ENCODE measurements around the gene TACR1. TPM values are rescaled to one million over a fixed set of nuclear protein-coding genes. Genes with fewer than 3 reads are reported as not detected.
"Not testable (repeated sequence)": the region's sequence is repeated elsewhere in the genome, so short reads cannot be mapped to it uniquely, and the experiment has no call there.

Gene TACR1
- total and polyA plus RNA-seq, 4 donors = 0.08 to 9.8 (median 3.4) TPM; not detected in 1

- no peak overlapping the region for H3K4me3 ChIP-seq (ENCODE audit: low read length in 2 of 2)
- DNase-seq (no peak), ATAC-seq (ENCODE audit: low FRiP score) (no peak)
- no peaks in the 10 kb centered on the region for H3K9me3 ChIP-seq (ENCODE audit: control insufficient read depth, low read length)
- no peaks in the 10 kb centered on the region for H3K27me3 ChIP-seq (ENCODE audit: control insufficient read depth in 1 of 2, insufficient read depth in 2 of 2, low read length in 1 of 2)
- H3K4me1 ChIP-seq (ENCODE audit: control insufficient read depth in 1 of 2, insufficient read depth in 2 of 2, low read length in 2 of 2) = no peaks in the 10 kb centered on the region
- no peaks in the 10 kb centered on the region for H3K36me3 ChIP-seq (ENCODE audit: control insufficient read depth in 1 of 2, insufficient read depth in 2 of 2, low read length in 1 of 2)
- intact Hi-C loops (cut with DNase I) = loop anchor here in 1 of 2 donors (10.0 kb wide), 1 partner anchor 339 kb away; no protein-coding TSS in a partner anchor
- WGBS, 2 donors = 64 to 75% methylated on average over 8 of the region's 8 CpGs
- H3K27ac ChIP-seq (ENCODE audit: low read depth in 1 of 2, low read length in 2 of 2) = no peak overlapping the region
Observed at GRCh38 chr2:75065402-75066008, 133.8 kb downstream of the TACR1 start.

- H3K27ac ChIP-seq (ENCODE audit: low read depth in 1 of 2, low read length in 2 of 2) = no peak overlapping the region
- WGBS, 2 donors = 47 to 52% methylated on average over 8 of the region's 8 CpGs
- intact Hi-C loops (cut with DNase I) = loop anchor here in 1 of 2 donors (10.0 kb wide), 1 partner anchor 340 kb away; no protein-coding TSS in a partner anchor
- no peak overlapping the region for H3K4me3 ChIP-seq (ENCODE audit: low read length in 2 of 2)
- DNase-seq (peak; percentile 60 to 77), ATAC-seq (ENCODE audit: low FRiP score) (no peak)
- no peaks in the 10 kb centered on the region for H3K4me1 ChIP-seq (ENCODE audit: control insufficient read depth in 1 of 2, insufficient read depth in 2 of 2, low read length in 2 of 2)
- no peaks in the 10 kb centered on the region for H3K36me3 ChIP-seq (ENCODE audit: control insufficient read depth in 1 of 2, insufficient read depth in 2 of 2, low read length in 1 of 2)
- H3K9me3 ChIP-seq (ENCODE audit: control insufficient read depth, low read length) = no peaks in the 10 kb centered on the region
- no peaks in the 10 kb centered on the region for H3K27me3 ChIP-seq (ENCODE audit: control insufficient read depth in 1 of 2, insufficient read depth in 2 of 2, low read length in 1 of 2)
Observed at GRCh38 chr2:75064691-75065396, 134.5 kb downstream of the TACR1 start.

DNA sequence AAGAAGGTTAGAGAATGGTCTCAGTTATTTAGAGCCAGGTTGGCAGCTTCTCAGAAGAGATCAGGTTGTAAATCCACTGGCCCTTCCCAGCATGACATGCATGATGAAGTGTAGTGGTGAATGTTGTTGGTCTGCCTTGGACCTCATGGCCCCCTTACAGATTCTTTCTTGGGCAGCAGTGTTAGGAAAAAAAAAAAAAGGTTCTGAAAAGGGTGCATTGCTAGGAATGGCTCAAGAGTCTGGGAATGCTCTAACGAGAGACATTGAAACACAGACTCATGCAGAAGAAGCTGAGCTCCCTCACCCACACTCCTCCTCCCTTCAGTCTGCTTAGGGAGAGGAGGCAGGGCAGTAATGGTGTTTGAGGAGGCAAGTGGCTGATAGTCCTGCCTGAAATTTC lies 135.4 kb downstream of the TACR1 start:
- Histone ChIP-seq H3K4me3 (ENCODE audit: low read length in 2 of 2) (no peak overlapping the region), H3K27me3 (ENCODE audit: control insufficient read depth in 1 of 2, insufficient read depth in 2 of 2, low read length in 1 of 2) (no peaks in the 10 kb centered on the region), H3K27ac (ENCODE audit: low read depth in 1 of 2, low read length in 2 of 2) (no peak overlapping the region), H3K36me3 (ENCODE audit: control insufficient read depth in 1 of 2, insufficient read depth in 2 of 2, low read length in 1 of 2) (no peaks in the 10 kb centered on the region), H3K4me1 (ENCODE audit: control insufficient read depth in 1 of 2, insufficient read depth in 2 of 2, low read length in 2 of 2) (no peaks in the 10 kb centered on the region), H3K9me3 (ENCODE audit: control insufficient read depth, low read length) (no peaks in the 10 kb centered on the region)
- no peak for DNase-seq
- intact Hi-C loops (cut with DNase I) = loop anchor here in 1 of 2 donors (10.0 kb wide), 1 partner anchor 341 kb away; no protein-coding TSS in a partner anchor
- WGBS, 2 donors = 9 to 11% methylated on average over 1 of the region's 1 CpG
- ATAC-seq (ENCODE audit: low FRiP score) = no peak

DNA sequence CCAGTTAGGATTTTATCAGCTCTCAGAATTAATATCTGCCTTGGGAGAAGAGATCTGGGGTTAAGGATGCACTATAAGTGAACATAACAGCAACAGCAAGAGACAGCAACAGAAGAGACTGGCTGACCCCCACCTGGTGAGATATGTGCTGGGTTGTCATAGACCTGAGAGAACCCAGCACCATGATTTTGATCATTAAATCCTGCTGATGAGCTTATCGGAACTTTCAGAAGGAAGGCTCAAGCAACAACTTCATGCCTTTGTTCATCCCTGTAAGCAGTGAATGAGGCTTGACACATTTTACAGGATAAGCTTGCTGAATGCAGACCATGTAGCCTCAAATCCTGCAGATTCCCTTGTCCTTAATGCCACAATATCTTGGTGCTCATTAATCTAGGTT lies 140.9 kb downstream of the TACR1 start:
- 71 to 73% methylated on average over 1 of the region's 1 CpG for WGBS, 2 donors
- DNase-seq = no peak
- no peaks in the 10 kb centered on the region for H3K27me3 ChIP-seq (ENCODE audit: control insufficient read depth in 1 of 2, insufficient read depth in 2 of 2, low read length in 1 of 2)
- H3K36me3 ChIP-seq (ENCODE audit: control insufficient read depth in 1 of 2, insufficient read depth in 2 of 2, low read length in 1 of 2) = no peaks in the 10 kb centered on the region
- no peak overlapping the region for H3K4me3 ChIP-seq (ENCODE audit: low read length in 2 of 2)
- no peak overlapping the region for H3K27ac ChIP-seq (ENCODE audit: low read depth in 1 of 2, low read length in 2 of 2)
- H3K4me1 ChIP-seq (ENCODE audit: control insufficient read depth in 1 of 2, insufficient read depth in 2 of 2, low read length in 2 of 2) = peaks cover 0 to 4% of the 10 kb centered on the region in 2 donors
- no peak for ATAC-seq (ENCODE audit: low FRiP score)
- no peaks in the 10 kb centered on the region for H3K9me3 ChIP-seq (ENCODE audit: control insufficient read depth, low read length)
- intact Hi-C loops (cut with DNase I) = no loop called here

DNA sequence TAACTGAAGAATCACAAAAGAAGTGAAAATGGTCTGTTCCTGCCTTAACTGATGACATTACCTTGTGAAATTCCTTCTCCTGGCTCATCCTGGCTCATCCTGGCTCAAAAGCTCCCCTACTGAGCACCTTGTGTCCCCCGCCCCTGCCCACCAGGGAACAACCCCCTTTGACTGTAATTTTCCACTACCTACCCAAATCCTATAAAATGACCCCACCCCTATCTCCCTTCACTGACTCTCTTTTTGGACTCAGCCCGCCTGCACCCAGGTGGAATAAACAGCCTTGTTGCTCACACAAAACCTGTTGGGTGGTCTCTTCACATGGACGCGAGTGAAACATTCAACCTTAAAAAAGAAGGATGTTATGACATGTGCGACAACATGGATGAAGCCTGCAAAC lies 142.2 kb downstream of the TACR1 start:
- DNase-seq; H3K27ac ChIP-seq (ENCODE audit: low read depth in 1 of 2, low read length in 2 of 2); H3K4me3 ChIP-seq (ENCODE audit: low read length in 2 of 2); H3K36me3 ChIP-seq (ENCODE audit: control insufficient read depth in 1 of 2, insufficient read depth in 2 of 2, low read length in 1 of 2); ATAC-seq (ENCODE audit: low FRiP score); H3K9me3 ChIP-seq (ENCODE audit: control insufficient read depth, low read length); H3K27me3 ChIP-seq (ENCODE audit: control insufficient read depth in 1 of 2, insufficient read depth in 2 of 2, low read length in 1 of 2); H3K4me1 ChIP-seq (ENCODE audit: control insufficient read depth in 1 of 2, insufficient read depth in 2 of 2, low read length in 2 of 2); intact Hi-C loops (cut with DNase I): not testable (repeated sequence)
- WGBS, 2 donors = 84 to 86% methylated on average over 5 of the region's 5 CpGs

- DNase-seq (no peak), ATAC-seq (ENCODE audit: low FRiP score) (no peak)
- H3K27me3 ChIP-seq (ENCODE audit: control insufficient read depth in 1 of 2, insufficient read depth in 2 of 2, low read length in 1 of 2) = no peaks in the 10 kb centered on the region
- H3K9me3 ChIP-seq (ENCODE audit: control insufficient read depth, low read length) = no peaks in the 10 kb centered on the region
- intact Hi-C loops (cut with DNase I) = no loop called here
- no peaks in the 10 kb centered on the region for H3K36me3 ChIP-seq (ENCODE audit: control insufficient read depth in 1 of 2, insufficient read depth in 2 of 2, low read length in 1 of 2)
- WGBS, 2 donors = 61 to 64% methylated on average over 10 of the region's 10 CpGs
- H3K27ac ChIP-seq (ENCODE audit: low read depth in 1 of 2, low read length in 2 of 2) = no peak overlapping the region
- peaks cover 0 to 4% of the 10 kb centered on the region in 2 donors for H3K4me1 ChIP-seq (ENCODE audit: control insufficient read depth in 1 of 2, insufficient read depth in 2 of 2, low read length in 2 of 2)
- H3K4me3 ChIP-seq (ENCODE audit: low read length in 2 of 2) = no peak overlapping the region
Observed at GRCh38 chr2:75055820-75056675, 143.3 kb downstream of the TACR1 start.

GRCh38 chr2:75055142-75055819 lies 144.0 kb downstream of the TACR1 start:
- H3K4me3 ChIP-seq (ENCODE audit: low read length in 2 of 2) = no peak overlapping the region
- H3K36me3 ChIP-seq (ENCODE audit: control insufficient read depth in 1 of 2, insufficient read depth in 2 of 2, low read length in 1 of 2) = no peaks in the 10 kb centered on the region
- ATAC-seq (ENCODE audit: low FRiP score) = no peak
- H3K4me1 ChIP-seq (ENCODE audit: control insufficient read depth in 1 of 2, insufficient read depth in 2 of 2, low read length in 2 of 2) = peaks cover 0 to 4% of the 10 kb centered on the region in 2 donors
- intact Hi-C loops (cut with DNase I) = no loop called here
- no peak for DNase-seq
- H3K27ac ChIP-seq (ENCODE audit: low read depth in 1 of 2, low read length in 2 of 2) = no peak overlapping the region
- H3K9me3 ChIP-seq (ENCODE audit: control insufficient read depth, low read length) = no peaks in the 10 kb centered on the region
- H3K27me3 ChIP-seq (ENCODE audit: control insufficient read depth in 1 of 2, insufficient read depth in 2 of 2, low read length in 1 of 2) = no peaks in the 10 kb centered on the region
- WGBS, 2 donors = 78 to 82% methylated on average over 6 of the region's 6 CpGs

DNA sequence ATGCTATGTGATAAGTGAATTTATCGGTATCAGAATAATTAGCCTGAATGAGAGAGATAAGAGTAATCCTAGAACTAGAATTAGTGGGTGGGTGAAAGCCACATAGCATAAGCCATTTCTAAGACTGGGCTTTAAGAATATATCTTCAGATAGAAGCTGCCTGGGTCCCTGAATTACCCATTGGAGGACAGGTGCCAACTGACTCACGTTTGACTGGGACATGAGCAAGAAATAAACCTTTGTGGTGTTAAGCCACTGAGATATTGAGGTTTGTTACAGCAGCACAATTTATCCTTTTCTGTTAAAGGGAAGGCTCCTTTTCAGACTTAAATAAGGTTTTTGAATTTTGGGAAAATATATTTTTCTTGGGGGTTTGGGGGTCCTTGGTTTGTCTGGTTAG lies 145.0 kb downstream of the TACR1 start:
- H3K9me3 ChIP-seq (ENCODE audit: control insufficient read depth, low read length) = no peaks in the 10 kb centered on the region
- 68 to 74% methylated on average over 2 of the region's 2 CpGs for WGBS, 2 donors
- intact Hi-C loops (cut with DNase I) = no loop called here
- no peak overlapping the region for H3K27ac ChIP-seq (ENCODE audit: low read depth in 1 of 2, low read length in 2 of 2)
- no peak overlapping the region for H3K4me3 ChIP-seq (ENCODE audit: low read length in 2 of 2)
- no peak for DNase-seq
- no peaks in the 10 kb centered on the region for H3K27me3 ChIP-seq (ENCODE audit: control insufficient read depth in 1 of 2, insufficient read depth in 2 of 2, low read length in 1 of 2)
- no peaks in the 10 kb centered on the region for H3K36me3 ChIP-seq (ENCODE audit: control insufficient read depth in 1 of 2, insufficient read depth in 2 of 2, low read length in 1 of 2)
- no peak for ATAC-seq (ENCODE audit: low FRiP score)
- H3K4me1 ChIP-seq (ENCODE audit: control insufficient read depth in 1 of 2, insufficient read depth in 2 of 2, low read length in 2 of 2) = peaks cover 0 to 4% of the 10 kb centered on the region in 2 donors
